HepG2 (cell line): ENCODE measurements around the gene TAOK3. TPM values are rescaled to one million over a fixed set of nuclear protein-coding genes. Genes with fewer than 3 reads are reported as not detected.

Source experiments
- ATAC-seq: fragments of 200-7000 bp; cut with Tn5 transposase; 3 replicates; pipeline ENCODE4 v1.9.1; 2020; ENCODE audit warnings: mild to moderate bottlenecking, moderate library complexity
- BruUV-seq: library from RNA; stranded (reverse); fragments of 400-500 nt; replicated peaks from 2 replicates; lab custom pipeline; 2021; lab: Mats Ljungman, UMichigan
- CTCF ChIA-PET: fragments of 300-600 bp; formaldehyde crosslinking; extraction: SDS; loops from one replicate; lab custom pipeline; 2021; ENCODE audit warnings: low total read pairs, inconsistent platforms, low intra/inter-chr PET ratio; lab: Yijun Ruan, JAX
- POLR2A ChIA-PET: fragments of 350-600 bp; sonication (Branson Sonifier 250); formaldehyde crosslinking; loops from one replicate; lab custom pipeline; 2020; ENCODE audit warnings: antibody characterized with exemption, inconsistent platforms; lab: Yijun Ruan, JAX
- DNase-seq: peaks from one replicate; pipeline ENCODE4 v3.0.0-alpha.2; 2015; ENCODE audit warnings: low spot score
- FAIRE-seq: peaks from 3 replicates; lab custom pipeline; 2011; peaks lifted over from hg19 to GRCh38; lab: Jason Lieb, UNC
- H2AFZ ChIP-seq: one replicate; pipeline ENCODE4 v1.6.1; 2011; ENCODE audit warnings: low read length, inconsistent platforms
- H3K27ac ChIP-seq: fragments of 300-600 bp; 3 replicates; pipeline ENCODE4 v1.8.0; 2011; ENCODE audit warnings: mixed run types, mild to moderate bottlenecking, mixed read lengths, low read length, inconsistent platforms; ENCODE audit not compliant: insufficient read depth; ENCODE audit errors: extremely low read length
- H3K27me3 ChIP-seq, 2 experiments: fragments of 200-600 bp in 1 of 2; 2 replicates in 1 of 2; 3 replicates in 1 of 2; pipeline versions ENCODE4 v1.6.0 to v1.8.0; 2011; ENCODE audit warnings: low read length in 2 of 2, mild to moderate bottlenecking in 2 of 2, moderate library complexity in 2 of 2, inconsistent platforms in 1 of 2; ENCODE audit not compliant: insufficient read depth in 2 of 2, control insufficient read depth in 1 of 2
- H3K36me3 ChIP-seq, 2 experiments: fragments of 200-600 bp in 1 of 2; replicated peaks in 1 of 2; 2 replicates in 1 of 2; 3 replicates in 1 of 2; pipeline versions ENCODE4 v1.5.1 to v1.8.0; 2011; ENCODE audit warnings: low read length in 2 of 2, inconsistent platforms in 1 of 2; ENCODE audit not compliant: insufficient read depth in 2 of 2, control insufficient read depth in 1 of 2
- H3K4me1 ChIP-seq: 2 replicates; pipeline ENCODE4 v1.5.1; 2012; ENCODE audit warnings: low read length, inconsistent platforms; ENCODE audit not compliant: insufficient read depth
- H3K4me2 ChIP-seq: 2 replicates; pipeline ENCODE4 v1.6.0; 2011; ENCODE audit warnings: low read depth, low read length, inconsistent platforms
- H3K4me3 ChIP-seq, 3 experiments: fragments of 200-600 bp in 1 of 3; sonication (generic), shearing (Covaris generic) in 1 of 3; replicated peaks in 1 of 3; 2 replicates each; pipeline ENCODE4 v1.5.1; 2011 to 2016; ENCODE audit warnings: low read length in 3 of 3, inconsistent platforms in 2 of 3, low read depth in 2 of 3, mild to moderate bottlenecking in 2 of 3, control low read depth in 1 of 3, mixed read lengths in 1 of 3; ENCODE audit not compliant: insufficient read depth in 1 of 3
- H3K79me2 ChIP-seq: one replicate; pipeline ENCODE4 v1.6.1; 2011; ENCODE audit warnings: low read length, inconsistent platforms; ENCODE audit not compliant: insufficient read depth
- H3K9ac ChIP-seq: 2 replicates; pipeline ENCODE4 v1.6.0; 2011; ENCODE audit warnings: mild to moderate bottlenecking, low read depth, low read length, inconsistent platforms; ENCODE audit not compliant: insufficient read depth
- H3K9me3 ChIP-seq: 2 replicates; pipeline ENCODE4 v1.5.1; 2012; ENCODE audit warnings: mild to moderate bottlenecking, low read length
- H4K20me1 ChIP-seq: 2 replicates; pipeline ENCODE4 v1.6.0; 2011; ENCODE audit warnings: inconsistent platforms, mild to moderate bottlenecking, low read length, moderate library complexity; ENCODE audit not compliant: insufficient read depth
- ATRX ChIP-seq: sonication (generic); formaldehyde crosslinking; IDR thresholded peaks from 2 replicates; pipeline ENCODE4 v1.4.0; 2020; ENCODE audit warnings: missing genetic modification reagents, borderline replicate concordance
- ERF ChIP-seq: IDR thresholded peaks from 2 replicates; pipeline ENCODE4 v1.6.1; 2018; ENCODE audit warnings: missing biosample characterization, missing genetic modification reagents
- GATAD2A ChIP-seq: IDR thresholded peaks from 2 replicates; pipeline ENCODE4 v1.6.1; 2016
- HOXA7 ChIP-seq: sonication (generic); formaldehyde crosslinking; IDR thresholded peaks from 2 replicates; pipeline ENCODE4 v1.8.1; 2022; ENCODE audit warnings: mild to moderate bottlenecking, missing genetic modification reagents, moderate library complexity
- RFXANK ChIP-seq: IDR thresholded peaks from 2 replicates; pipeline ENCODE4 v1.6.1; 2016
- RXRA ChIP-seq: sonication (generic); formaldehyde crosslinking; IDR thresholded peaks from 2 replicates; pipeline ENCODE4 v1.5.1; 2020; ENCODE audit warnings: missing genetic modification reagents
- WIZ ChIP-seq: sonication (generic); formaldehyde crosslinking; IDR thresholded peaks from 2 replicates; pipeline ENCODE4 v1.5.1; 2020; ENCODE audit warnings: mild to moderate bottlenecking, missing genetic modification reagents
- YEATS4 ChIP-seq: sonication (generic); formaldehyde crosslinking; IDR thresholded peaks from 2 replicates; pipeline ENCODE4 v1.4.0; 2020; ENCODE audit warnings: missing genetic modification reagents, borderline replicate concordance
- YY1 ChIP-seq: IDR thresholded peaks from 2 replicates; pipeline ENCODE4 v1.6.1; 2011; ENCODE audit warnings: low read length, low read depth, moderate library complexity, mild to moderate bottlenecking; ENCODE audit not compliant: insufficient read depth, insufficient replicate concordance
- ZFP36L2 ChIP-seq: sonication (generic); formaldehyde crosslinking; IDR thresholded peaks from 2 replicates; pipeline ENCODE4 v1.4.0; 2020; ENCODE audit warnings: missing genetic modification reagents
- ZNF547 ChIP-seq: sonication (generic); formaldehyde crosslinking; IDR thresholded peaks from 2 replicates; pipeline ENCODE4 v1.5.1; 2020; ENCODE audit warnings: mild to moderate bottlenecking, missing genetic modification reagents
- ZNF619 ChIP-seq: sonication (generic); formaldehyde crosslinking; IDR thresholded peaks from 2 replicates; pipeline ENCODE4 v1.4.0; 2020; ENCODE audit warnings: mild to moderate bottlenecking, missing genetic modification reagents
- ZNF720 ChIP-seq: sonication (generic); formaldehyde crosslinking; IDR thresholded peaks from 2 replicates; pipeline ENCODE4 v1.4.0; 2020; ENCODE audit warnings: missing genetic modification reagents
- WGBS: methylation state at CpG from one replicate; pipeline ENCODE4 v1.1.6; 2017; ENCODE audit warnings: low lambda C conversion rate; 5-methylcytosine and 5-hydroxymethylcytosine counted together
- in situ Hi-C: cut with HindIII; loops from 2 replicates; pipeline ENCODE4 v1.10.0; 2017; ENCODE audit warnings: low pct_unique_long_range_greater_than_20kb; ENCODE audit not compliant: extremely low pct_ligation_motif_present
- intact Hi-C: fragments of 100-400 bp; cut with micrococcal nuclease; formaldehyde crosslinking; loops from one replicate; pipeline ENCODE4 v1.10.0; 2022; ENCODE audit not compliant: unreplicated experiment
- polyA plus RNA-seq, 8 experiments: library from polyadenylated mRNA; depleted of rRNA in 3 of 8; stranded (reverse) in 7 of 8; unstranded in 1 of 8; fragments of >200 nt; fragmentation: Illumina TruSeq in 4 of 8; extraction: Trizol in 4 of 8; gene quantifications; 2 replicates each; pipeline versions ENCODE4 v1.2.1 to v1.2.3, GENCODE V29; 2011 to 2016; ENCODE audit warnings: low read depth in 4 of 8, missing spikeins in 1 of 8, mixed read lengths in 1 of 8; ENCODE audit not compliant: insufficient read depth in 1 of 8
- total RNA-seq, 5 experiments: library from RNA; depleted of rRNA; stranded (reverse); fragments of >200 nt; fragmentation: Illumina TruSeq; extraction: Trizol; gene quantifications; 2 replicates each; pipeline ENCODE4 v1.2.3, GENCODE V29; 2016; ENCODE audit warnings: low read depth in 1 of 5
- TF ChIP-seq, protein P1 (sequence below): IDR thresholded peaks from 2 replicates; pipeline ENCODE4 v1.6.1; 2016; ENCODE audit warnings: mild to moderate bottlenecking, missing biosample characterization, missing genetic modification reagents
- TF ChIP-seq, protein P2 (sequence below): sonication (generic); formaldehyde crosslinking; IDR thresholded peaks from 2 replicates; pipeline ENCODE4 v1.8.0; 2022; ENCODE audit warnings: mild to moderate bottlenecking, missing genetic modification reagents
- TF ChIP-seq, protein P3 (sequence below): sonication (generic); formaldehyde crosslinking; IDR thresholded peaks from 2 replicates; pipeline ENCODE4 v1.4.0; 2020; ENCODE audit warnings: missing genetic modification reagents, mild to moderate bottlenecking, borderline replicate concordance
- TF ChIP-seq, protein P4 (sequence below): sonication (generic); IDR thresholded peaks from 2 replicates; pipeline ENCODE4 v1.6.1; 2016; ENCODE audit warnings: low read depth, borderline replicate concordance

The TAOK3 gene
- total and polyA plus RNA-seq, 2 of the 13 experiments (the other 11 are each of a cell fraction or from before 2014, with no cell fraction given): 10.4 to 12.3 TPM

DNA sequence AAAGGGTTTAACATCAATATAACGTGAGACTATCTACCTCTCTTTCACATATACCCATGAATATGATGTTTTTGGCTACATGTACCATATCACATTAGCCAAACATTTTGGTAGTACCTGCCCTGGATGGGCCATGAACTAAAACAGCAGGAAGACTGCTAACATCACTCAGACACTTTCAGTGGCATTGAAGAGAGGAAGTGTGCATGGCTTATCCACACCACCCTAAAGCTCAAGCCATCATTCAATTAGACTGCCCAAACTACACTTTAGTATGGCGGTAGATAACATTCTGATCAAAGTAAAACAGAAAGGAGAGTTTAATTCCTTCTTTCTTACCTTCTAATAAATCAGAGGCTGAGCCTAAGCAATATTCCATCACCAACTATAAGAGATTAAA, 133.8 kb downstream of the TAOK3 start:
- CTCF ChIA-PET: no interaction called here
- no peak for ATAC-seq
- intact Hi-C loops: no loop called here

DNA sequence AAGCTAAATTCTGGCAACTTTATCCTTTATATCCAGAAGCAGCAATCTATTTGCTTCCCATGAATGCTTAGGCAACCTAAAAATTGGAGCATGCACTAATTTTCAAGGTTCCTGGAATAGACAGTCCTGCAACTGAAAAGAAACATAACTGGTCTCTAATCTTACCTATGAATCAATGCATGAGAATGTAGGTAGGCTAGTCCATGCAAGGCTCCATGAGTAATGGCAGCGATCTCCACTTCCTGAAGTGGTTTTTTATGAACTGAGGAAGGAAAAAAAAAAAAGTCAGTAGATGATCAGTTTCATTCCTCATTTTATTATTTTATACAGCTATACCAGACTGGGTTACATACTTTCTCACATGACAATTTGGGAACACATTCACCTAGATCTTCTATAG, 134.8 kb downstream of the TAOK3 start:
- H3K4me2 ChIP-seq: no peak overlapping the region
- CTCF ChIA-PET: no interaction called here
- in situ Hi-C loops: no loop called here
- no peaks in the 10 kb centered on the region for H3K79me2 ChIP-seq
- H3K9me3 ChIP-seq: no peaks in the 10 kb centered on the region
- no peak for FAIRE-seq
- no peak overlapping the region for H2AFZ ChIP-seq
- no peaks in the 10 kb centered on the region for H4K20me1 ChIP-seq
- peaks cover 0 to 18% of the 10 kb centered on the region in 2 experiments; a peak in 2 of 5 replicates for H3K36me3 ChIP-seq
- H3K27me3 ChIP-seq: no peaks in the 10 kb centered on the region
- no peaks in the 10 kb centered on the region for H3K4me1 ChIP-seq
- WGBS: 100% methylated on average over 1 of the region's 1 CpG
- no peak overlapping the region for H3K27ac ChIP-seq
- H3K9ac ChIP-seq: no peak overlapping the region
- no peak overlapping the region for H3K4me3 ChIP-seq
- POLR2A ChIA-PET: no interaction called here
- BruUV-seq: no TSS peak
- intact Hi-C loops: no loop called here
- ATAC-seq: no peak
- DNase-seq: no peak
- TF ChIP-seq, protein P1, sequence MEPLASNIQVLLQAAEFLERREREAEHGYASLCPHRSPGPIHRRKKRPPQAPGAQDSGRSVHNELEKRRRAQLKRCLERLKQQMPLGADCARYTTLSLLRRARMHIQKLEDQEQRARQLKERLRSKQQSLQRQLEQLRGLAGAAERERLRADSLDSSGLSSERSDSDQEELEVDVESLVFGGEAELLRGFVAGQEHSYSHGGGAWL: no peak
- TF ChIP-seq ZNF720 (no peak), YEATS4 (CRISPR knock-in tag) (no peak), RFXANK (no peak), WIZ (no peak), ERF (CRISPR knock-in tag) (no peak), HOXA7 (CRISPR knock-in tag) (no peak), RXRA (CRISPR knock-in tag) (no peak), YY1 (no peak), ZFP36L2 (CRISPR knock-in tag) (no peak), GATAD2A (no peak), ZNF619 (no peak)
- TF ChIP-seq, protein P2, sequence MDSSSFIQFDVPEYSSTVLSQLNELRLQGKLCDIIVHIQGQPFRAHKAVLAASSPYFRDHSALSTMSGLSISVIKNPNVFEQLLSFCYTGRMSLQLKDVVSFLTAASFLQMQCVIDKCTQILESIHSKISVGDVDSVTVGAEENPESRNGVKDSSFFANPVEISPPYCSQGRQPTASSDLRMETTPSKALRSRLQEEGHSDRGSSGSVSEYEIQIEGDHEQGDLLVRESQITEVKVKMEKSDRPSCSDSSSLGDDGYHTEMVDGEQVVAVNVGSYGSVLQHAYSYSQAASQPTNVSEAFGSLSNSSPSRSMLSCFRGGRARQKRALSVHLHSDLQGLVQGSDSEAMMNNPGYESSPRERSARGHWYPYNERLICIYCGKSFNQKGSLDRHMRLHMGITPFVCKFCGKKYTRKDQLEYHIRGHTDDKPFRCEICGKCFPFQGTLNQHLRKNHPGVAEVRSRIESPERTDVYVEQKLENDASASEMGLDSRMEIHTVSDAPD (CRISPR knock-in tag): no peak
- TF ChIP-seq, protein P3, sequence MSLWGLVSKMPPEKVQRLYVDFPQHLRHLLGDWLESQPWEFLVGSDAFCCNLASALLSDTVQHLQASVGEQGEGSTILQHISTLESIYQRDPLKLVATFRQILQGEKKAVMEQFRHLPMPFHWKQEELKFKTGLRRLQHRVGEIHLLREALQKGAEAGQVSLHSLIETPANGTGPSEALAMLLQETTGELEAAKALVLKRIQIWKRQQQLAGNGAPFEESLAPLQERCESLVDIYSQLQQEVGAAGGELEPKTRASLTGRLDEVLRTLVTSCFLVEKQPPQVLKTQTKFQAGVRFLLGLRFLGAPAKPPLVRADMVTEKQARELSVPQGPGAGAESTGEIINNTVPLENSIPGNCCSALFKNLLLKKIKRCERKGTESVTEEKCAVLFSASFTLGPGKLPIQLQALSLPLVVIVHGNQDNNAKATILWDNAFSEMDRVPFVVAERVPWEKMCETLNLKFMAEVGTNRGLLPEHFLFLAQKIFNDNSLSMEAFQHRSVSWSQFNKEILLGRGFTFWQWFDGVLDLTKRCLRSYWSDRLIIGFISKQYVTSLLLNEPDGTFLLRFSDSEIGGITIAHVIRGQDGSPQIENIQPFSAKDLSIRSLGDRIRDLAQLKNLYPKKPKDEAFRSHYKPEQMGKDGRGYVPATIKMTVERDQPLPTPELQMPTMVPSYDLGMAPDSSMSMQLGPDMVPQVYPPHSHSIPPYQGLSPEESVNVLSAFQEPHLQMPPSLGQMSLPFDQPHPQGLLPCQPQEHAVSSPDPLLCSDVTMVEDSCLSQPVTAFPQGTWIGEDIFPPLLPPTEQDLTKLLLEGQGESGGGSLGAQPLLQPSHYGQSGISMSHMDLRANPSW (CRISPR knock-in tag): no peak
- TF ChIP-seq, protein P4, sequence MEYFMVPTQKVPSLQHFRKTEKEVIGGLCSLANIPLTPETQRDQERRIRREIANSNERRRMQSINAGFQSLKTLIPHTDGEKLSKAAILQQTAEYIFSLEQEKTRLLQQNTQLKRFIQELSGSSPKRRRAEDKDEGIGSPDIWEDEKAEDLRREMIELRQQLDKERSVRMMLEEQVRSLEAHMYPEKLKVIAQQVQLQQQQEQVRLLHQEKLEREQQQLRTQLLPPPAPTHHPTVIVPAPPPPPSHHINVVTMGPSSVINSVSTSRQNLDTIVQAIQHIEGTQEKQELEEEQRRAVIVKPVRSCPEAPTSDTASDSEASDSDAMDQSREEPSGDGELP: no peak

More for the DNA sequence above, 133.8 kb downstream of the TAOK3 start:
- no peaks in the 10 kb centered on the region for H4K20me1 ChIP-seq
- BruUV-seq: no TSS peak
- H3K79me2 ChIP-seq: no peaks in the 10 kb centered on the region
- no peak overlapping the region for H3K9ac ChIP-seq
- POLR2A ChIA-PET: no interaction called here
- in situ Hi-C loops: no loop called here
- 98% methylated on average over 2 of the region's 2 CpGs for WGBS
- H3K9me3 ChIP-seq: no peaks in the 10 kb centered on the region
- H3K27me3 ChIP-seq: no peaks in the 10 kb centered on the region
- no peaks in the 10 kb centered on the region for H3K4me1 ChIP-seq
- no peak overlapping the region for H2AFZ ChIP-seq
- no peak for DNase-seq
- no peak overlapping the region for H3K4me3 ChIP-seq
- TF ChIP-seq ATRX (CRISPR knock-in tag) (no peak), ZNF547 (CRISPR knock-in tag) (no peak)
- no peak for FAIRE-seq
- H3K4me2 ChIP-seq: no peak overlapping the region
- H3K36me3 ChIP-seq: peaks cover 0 to 18% of the 10 kb centered on the region in 2 experiments; a peak in 2 of 5 replicates
- no peak overlapping the region for H3K27ac ChIP-seq
